SU-DHL-6 (cell line): ENCODE data around the gene ZNF462.

Source experiments
- H2AFZ ChIP-seq: fragments of 200-600 bp; sonication (generic); 2 replicates; pipeline ENCODE4 v1.6.1; 2014; ENCODE audit warnings: low read depth, mild to moderate bottlenecking, moderate library complexity, mixed read lengths, antibody characterized with exemption, low read length; ENCODE audit not compliant: severe bottlenecking
- H3F3A ChIP-seq: fragments of 200-600 bp; shearing (Covaris generic); 2 replicates; pipeline ENCODE4 v1.6.0; 2016; ENCODE audit warnings: antibody characterized with exemption, mild to moderate bottlenecking; ENCODE audit not compliant: insufficient read depth
- H3K27ac ChIP-seq: fragments of 200-600 bp; sonication (generic); 2 replicates; pipeline ENCODE4 v1.5.1; 2016; ENCODE audit warnings: low read depth, mild to moderate bottlenecking, low read length, moderate library complexity, mixed read lengths
- H3K27me3 ChIP-seq: fragments of 200-600 bp; sonication (generic), shearing (Covaris generic); 2 replicates; pipeline ENCODE4 v1.6.0; 2014; ENCODE audit warnings: mild to moderate bottlenecking, low read length
- H3K36me3 ChIP-seq: fragments of 200-600 bp; sonication (generic); 2 replicates; pipeline ENCODE4 v1.6.1; 2014; ENCODE audit warnings: mild to moderate bottlenecking, low read length, mixed read lengths
- H3K4me2 ChIP-seq: fragments of 300-600, 200-600 bp; shearing (Covaris generic), sonication (generic); 2 replicates; pipeline ENCODE4 v1.6.0; 2014; ENCODE audit warnings: low read length, low read depth, mild to moderate bottlenecking; ENCODE audit not compliant: poor library complexity, severe bottlenecking
- H3K4me3 ChIP-seq: fragments of 200-600 bp; sonication (generic); 2 replicates; pipeline ENCODE4 v1.5.1; 2014; ENCODE audit warnings: antibody characterized with exemption, low read length, mild to moderate bottlenecking, mixed read lengths; ENCODE audit not compliant: insufficient read depth, poor library complexity, severe bottlenecking
- H3K79me2 ChIP-seq: fragments of 200-600 bp; sonication (generic); 2 replicates; pipeline ENCODE4 v1.6.1; 2014; ENCODE audit warnings: mild to moderate bottlenecking, low read length, moderate library complexity; ENCODE audit not compliant: insufficient read depth
- H3K9ac ChIP-seq: fragments of 200-600 bp; sonication (generic); 2 replicates; pipeline ENCODE4 v1.7.0; 2014; ENCODE audit warnings: mild to moderate bottlenecking, low read length
- H3K9me2 ChIP-seq: fragments of 200-600 bp; sonication (generic); replicated peaks from 2 replicates; pipeline ENCODE4 v1.6.1; 2014; ENCODE audit warnings: low read length; ENCODE audit not compliant: insufficient read depth
- H3K9me3 ChIP-seq: fragments of 200-600 bp; sonication (generic); 2 replicates; pipeline ENCODE4 v1.6.1; 2014; ENCODE audit warnings: low read length, mixed read lengths; ENCODE audit not compliant: insufficient read depth
- H4K20me1 ChIP-seq: fragments of 200-600 bp; sonication (generic); 2 replicates; pipeline ENCODE4 v1.6.1; 2014; ENCODE audit warnings: low read depth, mild to moderate bottlenecking, antibody characterized with exemption, low read length, moderate library complexity, mixed read lengths
- CTCF ChIP-seq: fragments of 200-600 bp; sonication (generic); IDR thresholded peaks from one replicate; pipeline ENCODE4 v1.5.1; 2017; ENCODE audit warnings: antibody characterized with exemption, mild to moderate bottlenecking, low read length, moderate library complexity; ENCODE audit not compliant: insufficient read depth, poor library complexity, severe bottlenecking
- EZH2phosphoT487 ChIP-seq: fragments of 200-600 bp; sonication (generic), shearing (Covaris generic); conservative IDR thresholded peaks from 2 replicates; pipeline ENCODE4 v1.6.1; 2018; ENCODE audit warnings: mild to moderate bottlenecking, antibody characterized with exemption, low read length, moderate library complexity, mixed read lengths

ZNF462 gene

GRCh38 chr9:107024193-107024592 lies 161.2 kb downstream of the ZNF462 start:
- no peak for TF ChIP-seq EZH2phosphoT487
- no peak for TF ChIP-seq CTCF
- no peaks in the 10 kb centered on the region for H4K20me1 ChIP-seq
- H2AFZ ChIP-seq = no peak overlapping the region
- H3K4me3 ChIP-seq = no peak overlapping the region
- H3K27ac ChIP-seq = no peak overlapping the region
- no peak overlapping the region for H3K9ac ChIP-seq
- no peaks in the 10 kb centered on the region for H3K36me3 ChIP-seq
- no peaks in the 10 kb centered on the region for H3F3A ChIP-seq
- H3K79me2 ChIP-seq = no peaks in the 10 kb centered on the region
- no peak overlapping the region for H3K4me2 ChIP-seq
- no peaks in the 10 kb centered on the region for H3K9me2 ChIP-seq
- no peaks in the 10 kb centered on the region for H3K9me3 ChIP-seq
- H3K27me3 ChIP-seq = no peaks in the 10 kb centered on the region

- TF ChIP-seq CTCF (no peak), EZH2phosphoT487 (no peak)
- no peak overlapping the region for H3K27ac ChIP-seq
- H3K4me2 ChIP-seq = no peak overlapping the region
- H3K36me3 ChIP-seq = no peaks in the 10 kb centered on the region
- H4K20me1 ChIP-seq = no peaks in the 10 kb centered on the region
- no peaks in the 10 kb centered on the region for H3K9me2 ChIP-seq
- no peaks in the 10 kb centered on the region for H3K79me2 ChIP-seq
- H2AFZ ChIP-seq = no peak overlapping the region
- H3K9me3 ChIP-seq = no peaks in the 10 kb centered on the region
- no peak overlapping the region for H3K4me3 ChIP-seq
- no peaks in the 10 kb centered on the region for H3K27me3 ChIP-seq
- no peak overlapping the region for H3K9ac ChIP-seq
- no peaks in the 10 kb centered on the region for H3F3A ChIP-seq
These were observed 162.5 kb downstream of the ZNF462 start for GRCh38 chr9:107025260-107026035.

- Histone ChIP-seq H3K79me2 (no peaks in the 10 kb centered on the region), H3K9me3 (no peaks in the 10 kb centered on the region), H3K27ac (no peak overlapping the region), H4K20me1 (no peaks in the 10 kb centered on the region), H3K4me2 (no peak overlapping the region), H3F3A (no peaks in the 10 kb centered on the region), H3K36me3 (no peaks in the 10 kb centered on the region), H3K27me3 (no peaks in the 10 kb centered on the region), H3K4me3 (no peak overlapping the region), H3K9ac (no peak overlapping the region), H2AFZ (no peak overlapping the region), H3K9me2 (no peaks in the 10 kb centered on the region)
- no peak for TF ChIP-seq EZH2phosphoT487
These were observed 166.2 kb downstream of the ZNF462 start for GRCh38 chr9:107029146-107029545.

GRCh38 chr9:107033966-107034365 lies 171.0 kb downstream of the ZNF462 start:
- no peak overlapping the region for H3K4me2 ChIP-seq
- H3K4me3 ChIP-seq = no peak overlapping the region
- H3K27ac ChIP-seq = no peak overlapping the region
- H3K27me3 ChIP-seq = no peaks in the 10 kb centered on the region
- H3F3A ChIP-seq = no peaks in the 10 kb centered on the region
- H2AFZ ChIP-seq = no peak overlapping the region
- H3K79me2 ChIP-seq = no peaks in the 10 kb centered on the region
- no peak overlapping the region for H3K9ac ChIP-seq
- no peaks in the 10 kb centered on the region for H3K9me2 ChIP-seq
- H4K20me1 ChIP-seq = no peaks in the 10 kb centered on the region
- no peaks in the 10 kb centered on the region for H3K9me3 ChIP-seq
- no peaks in the 10 kb centered on the region for H3K36me3 ChIP-seq
- TF ChIP-seq CTCF (no peak), EZH2phosphoT487 (no peak)
